Peyer's patch (tissue), 4 donors: ENCODE measurements around the gene PLOD1.
"Not testable (repeated sequence)": the region's sequence is repeated elsewhere in the genome, so short reads cannot be mapped to it uniquely, and the experiment has no call there.

Experiments
- POLR2A ChIP-seq, 2 donors: fragments of 450-650 bp; IDR thresholded peaks; one replicate each; pipeline ENCODE4 v1.5.1; 2017; ENCODE audit warnings: antibody characterized with exemption in 2 of 2, mild to moderate bottlenecking in 2 of 2, moderate library complexity in 2 of 2
- TF ChIP-seq, protein P1 (sequence below), 6 experiments: fragments of 450-650 bp in 4 of 6; fragments of 200-600 bp in 2 of 6; sonication (generic) in 1 of 6; IDR thresholded peaks; one replicate each; pipeline ENCODE4 v1.5.1; 2017 to 2019; ENCODE audit warnings: antibody characterized with exemption in 6 of 6, mild to moderate bottlenecking in 3 of 6, moderate library complexity in 1 of 6

- TF ChIP-seq, protein P1, sequence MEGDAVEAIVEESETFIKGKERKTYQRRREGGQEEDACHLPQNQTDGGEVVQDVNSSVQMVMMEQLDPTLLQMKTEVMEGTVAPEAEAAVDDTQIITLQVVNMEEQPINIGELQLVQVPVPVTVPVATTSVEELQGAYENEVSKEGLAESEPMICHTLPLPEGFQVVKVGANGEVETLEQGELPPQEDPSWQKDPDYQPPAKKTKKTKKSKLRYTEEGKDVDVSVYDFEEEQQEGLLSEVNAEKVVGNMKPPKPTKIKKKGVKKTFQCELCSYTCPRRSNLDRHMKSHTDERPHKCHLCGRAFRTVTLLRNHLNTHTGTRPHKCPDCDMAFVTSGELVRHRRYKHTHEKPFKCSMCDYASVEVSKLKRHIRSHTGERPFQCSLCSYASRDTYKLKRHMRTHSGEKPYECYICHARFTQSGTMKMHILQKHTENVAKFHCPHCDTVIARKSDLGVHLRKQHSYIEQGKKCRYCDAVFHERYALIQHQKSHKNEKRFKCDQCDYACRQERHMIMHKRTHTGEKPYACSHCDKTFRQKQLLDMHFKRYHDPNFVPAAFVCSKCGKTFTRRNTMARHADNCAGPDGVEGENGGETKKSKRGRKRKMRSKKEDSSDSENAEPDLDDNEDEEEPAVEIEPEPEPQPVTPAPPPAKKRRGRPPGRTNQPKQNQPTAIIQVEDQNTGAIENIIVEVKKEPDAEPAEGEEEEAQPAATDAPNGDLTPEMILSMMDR (IDR thresholded peaks at IDR 0.05) = not testable (repeated sequence)
- not testable (repeated sequence) for TF ChIP-seq POLR2A (IDR thresholded peaks at IDR 0.05)
These were observed 40.0 kb upstream of the PLOD1 start for GRCh38 chr1:11894501-11894900.
